Erythroblast (primary cell): ENCODE measurements around the gene BOD1L1.

Experiments used
- DNase-seq, 2 experiments: peaks; one replicate each; lab custom pipeline; 2025; lab: John Stamatoyannopoulos, UW
- GATA1 ChIP-seq: IDR thresholded peaks from 2 replicates; pipeline ENCODE4 v1.6.1; 2011; ENCODE audit warnings: low read depth, mild to moderate bottlenecking, control low read depth, low read length, moderate library complexity
- POLR2A ChIP-seq: IDR thresholded peaks from 2 replicates; pipeline ENCODE4 v1.6.1; 2011; ENCODE audit warnings: mild to moderate bottlenecking, low read length

Gene BOD1L1

DNA sequence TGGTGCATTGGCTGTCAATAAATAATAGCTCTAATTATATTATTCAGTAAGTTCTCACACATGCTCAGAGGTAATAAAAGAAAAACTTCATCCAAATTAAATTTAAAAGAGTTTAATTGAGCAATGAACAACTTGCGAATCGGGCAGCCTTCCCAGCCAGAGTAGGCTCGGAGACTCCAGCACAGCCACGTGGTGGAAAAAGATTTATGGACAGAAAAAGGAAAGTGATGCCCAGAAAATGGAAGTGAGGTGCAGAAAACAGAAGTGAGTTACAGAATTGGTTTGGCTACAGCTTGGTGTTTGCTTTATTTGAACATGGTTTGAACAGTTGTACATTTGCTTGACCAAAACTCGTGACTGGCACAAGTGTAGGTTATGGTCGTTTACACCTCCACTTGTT lies 13.6 kb upstream of the BOD1L1 start:
- DNase-seq = no peak
- TF ChIP-seq POLR2A = no peak
- TF ChIP-seq GATA1 = no peak

DNA sequence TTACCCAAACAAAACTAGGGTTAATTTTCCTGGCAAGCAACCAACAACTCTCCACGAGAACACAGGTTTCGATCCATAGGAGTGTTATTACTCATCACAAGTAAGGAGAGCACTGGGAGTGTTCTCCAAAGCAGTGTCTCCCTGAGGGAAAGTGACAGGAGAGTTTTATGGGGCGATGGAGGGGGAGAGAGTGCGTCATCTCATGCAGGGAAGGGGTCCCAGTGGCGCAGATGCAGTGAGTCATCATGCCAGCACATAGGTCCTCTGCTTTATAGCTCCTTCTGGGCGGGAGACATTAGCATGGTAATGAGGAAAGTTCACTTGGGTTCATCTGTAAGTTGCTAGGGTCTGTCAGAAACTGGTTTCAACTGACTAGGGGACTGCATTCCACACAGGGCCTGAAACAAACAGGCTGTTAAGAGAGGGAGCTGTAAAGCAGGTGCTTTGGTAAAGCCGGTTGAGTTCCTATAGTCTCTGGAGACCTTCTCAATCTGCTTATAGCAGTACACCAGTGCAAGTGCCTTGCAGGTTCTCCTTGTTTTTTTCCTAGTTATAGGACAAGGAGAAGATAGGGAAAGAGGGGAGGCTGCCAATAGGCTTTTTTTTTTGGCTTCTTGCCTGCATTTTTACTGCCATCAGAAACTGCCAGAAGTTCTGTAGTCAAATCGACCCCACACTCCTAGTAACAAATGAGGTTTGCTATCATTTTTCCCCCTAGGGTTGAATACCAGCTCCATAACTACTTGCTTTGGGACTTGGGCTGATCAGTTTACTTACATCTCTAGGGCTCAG lies 12.8 kb upstream of the BOD1L1 start:
- TF ChIP-seq POLR2A (no peak), GATA1 (no peak)
- no peak for DNase-seq

DNA sequence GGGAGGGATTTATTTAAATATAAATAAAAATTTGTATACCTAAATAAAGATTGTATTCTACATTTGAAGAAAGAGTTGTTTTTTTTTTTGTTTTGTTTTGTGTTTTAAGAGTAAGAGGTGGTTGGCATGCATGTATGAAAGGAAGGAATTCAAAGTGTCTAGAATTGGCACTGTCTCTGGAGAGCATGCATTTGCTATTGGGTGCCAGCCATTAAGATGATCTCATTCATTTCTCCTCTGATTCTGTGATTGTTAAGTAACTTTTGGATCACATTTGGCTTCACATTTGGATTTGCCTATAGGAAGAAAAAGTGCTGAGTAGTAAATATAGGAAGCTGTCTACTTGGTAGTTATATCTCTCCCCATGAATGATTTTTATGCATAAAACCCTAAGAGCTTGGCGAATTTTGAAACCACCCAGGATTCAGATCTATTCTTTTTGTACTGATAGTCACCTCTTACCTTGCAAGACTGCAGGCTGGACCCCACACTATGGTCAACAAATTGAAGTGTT lies 7.8 kb upstream of the BOD1L1 start:
- no peak for TF ChIP-seq GATA1
- no peak for TF ChIP-seq POLR2A
- no peak for DNase-seq

GRCh38 chr4:13633671-13634070 lies 6.1 kb upstream of the BOD1L1 start:
- DNase-seq = no peak
- no peak for TF ChIP-seq POLR2A
- no peak for TF ChIP-seq GATA1

DNA sequence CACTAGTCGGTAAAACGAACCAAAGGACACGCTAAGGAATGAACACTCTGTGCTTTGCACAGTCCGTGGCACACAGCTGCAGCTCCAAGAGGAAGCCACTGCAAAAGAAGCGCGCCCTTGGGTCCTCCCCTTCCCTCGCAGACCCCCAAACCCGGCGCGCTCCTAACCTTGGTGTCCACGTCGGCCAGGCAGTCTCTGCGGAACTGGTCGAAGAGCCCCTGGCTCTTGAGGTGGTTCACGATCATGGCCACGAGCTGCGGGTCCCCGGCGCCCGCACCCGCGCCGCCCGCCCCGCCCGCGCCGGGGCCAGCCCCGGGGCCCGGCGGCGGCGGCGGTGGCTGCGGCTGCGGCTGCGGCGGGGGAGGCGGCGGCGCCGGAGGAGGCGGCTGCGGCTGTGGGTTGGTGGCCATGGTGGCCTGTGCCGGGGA lies 333 bp downstream of the BOD1L1 start:
- TF ChIP-seq GATA1 = no peak
- TF ChIP-seq POLR2A = no peak
- peak; percentile 71 to 74 for DNase-seq

GRCh38 chr4:13626492-13627177 lies 890 bp downstream of the BOD1L1 start:
- DNase-seq = peak in 1 of 2 experiments; percentile 36
- TF ChIP-seq POLR2A (no peak), GATA1 (no peak)

GRCh38 chr4:13618212-13618806 lies 9.2 kb downstream of the BOD1L1 start:
- TF ChIP-seq GATA1 (no peak), POLR2A (no peak)
- no peak for DNase-seq

GRCh38 chr4:13617801-13618200 lies 9.7 kb downstream of the BOD1L1 start:
- TF ChIP-seq GATA1 (no peak), POLR2A (no peak)
- no peak for DNase-seq

DNA sequence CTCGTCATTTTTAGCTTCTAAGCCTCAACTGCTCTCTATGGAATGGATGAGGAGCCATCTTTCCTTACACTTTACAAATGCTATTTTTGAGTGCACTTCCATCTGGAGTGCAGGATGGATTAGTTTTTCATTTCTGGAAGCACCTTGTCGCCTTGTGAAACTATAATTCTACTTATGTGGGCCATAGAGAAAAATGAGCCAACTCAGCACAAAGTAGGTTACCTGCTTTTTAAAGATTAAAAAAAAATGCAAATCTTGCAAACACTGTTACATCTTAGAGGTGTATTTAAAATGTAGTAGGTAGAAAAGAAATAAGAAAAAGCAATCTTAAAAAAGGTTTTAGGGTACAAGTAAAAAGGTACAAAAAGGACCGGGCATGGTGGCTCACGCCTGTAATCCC lies 10.9 kb downstream of the BOD1L1 start:
- DNase-seq = no peak
- no peak for TF ChIP-seq GATA1
- no peak for TF ChIP-seq POLR2A

- no peak for DNase-seq
- TF ChIP-seq POLR2A = no peak
- TF ChIP-seq GATA1 = no peak
Observed at GRCh38 chr4:13615161-13615560, 12.4 kb downstream of the BOD1L1 start.

- no peak for DNase-seq
- no peak for TF ChIP-seq POLR2A
- TF ChIP-seq GATA1 = no peak
Observed at GRCh38 chr4:13612569-13612968, 15.0 kb downstream of the BOD1L1 start.

- no peak for DNase-seq
- TF ChIP-seq POLR2A = no peak
- TF ChIP-seq GATA1 = no peak
Observed at GRCh38 chr4:13611283-13611842, 16.2 kb downstream of the BOD1L1 start.

GRCh38 chr4:13605330-13605729 lies 22.2 kb downstream of the BOD1L1 start:
- no peak for TF ChIP-seq GATA1
- TF ChIP-seq POLR2A = no peak
- DNase-seq = no peak
